GM12892 (cell line): ENCODE results near the gene NDUFB3. TPM values are rescaled to one million over a fixed set of nuclear protein-coding genes. Genes with fewer than 3 reads are reported as not detected.
"Not testable (repeated sequence)": the region's sequence is repeated elsewhere in the genome, so short reads cannot be mapped to it uniquely, and the experiment has no call there.

ENCODE experiments used
- DNase-seq: peaks from one replicate; pipeline ENCODE4 v3.0.0; 2011; ENCODE audit not compliant: insufficient read length
- FAIRE-seq: peaks from 2 replicates; lab custom pipeline; 2011; peaks lifted over from hg19 to GRCh38; lab: Jason Lieb, UNC
- POLR2A ChIP-seq: IDR thresholded peaks from 2 replicates; pipeline ENCODE4 v1.6.1; 2011; ENCODE audit warnings: low read depth, low read length, control low read depth
- POLR2AphosphoS5 ChIP-seq: IDR thresholded peaks from 2 replicates; pipeline ENCODE4 v1.6.1; 2011; ENCODE audit warnings: low read depth, low read length, control low read depth
- TAF1 ChIP-seq: IDR thresholded peaks from 2 replicates; pipeline ENCODE4 v1.6.1; 2011; ENCODE audit warnings: low read depth, mild to moderate bottlenecking, control low read depth, low read length, borderline replicate concordance
- polyA plus RNA-seq: library from polyadenylated mRNA; unstranded; fragments of >200 nt; gene quantifications from one replicate; pipeline ENCODE4 v1.2.1, GENCODE V29; 2012; ENCODE audit warnings: missing spikeins, inconsistent platforms; ENCODE audit not compliant: missing spikeins

NDUFB3 gene
- 250 TPM for polyA plus RNA-seq

GRCh38 chr2:201071479-201072200 lies at the start of gene NDUFB3, which contains the start of gene HYCC2:
Gene NDUFB3, plus strand, starts transcription at chr2:201072001. Its CDS starts 6,882 bp downstream, at chr2:201078883.
Gene HYCC2, minus strand, starts transcription at chr2:201071671. Its CDS starts 47,662 bp downstream, at chr2:201024009.
- peak; percentile 93 for TF ChIP-seq TAF1
- peak; percentile 80 for TF ChIP-seq POLR2AphosphoS5
- TF ChIP-seq POLR2A, result peak; percentile 78
- peak; percentile 100 for FAIRE-seq
- DNase-seq, result peak; percentile 73

- no peak for FAIRE-seq
- TF ChIP-seq POLR2A, result no peak
- no peak for TF ChIP-seq TAF1
- TF ChIP-seq POLR2AphosphoS5, result no peak
- no peak for DNase-seq
Measured at GRCh38 chr2:201024518-201024917, 47.3 kb upstream of the NDUFB3 start.

- not testable (repeated sequence) for DNase-seq, FAIRE-seq
Measured at GRCh38 chr2:201034355-201034754, 37.4 kb upstream of the NDUFB3 start.

- not testable (repeated sequence) for DNase-seq, FAIRE-seq
Measured at GRCh38 chr2:201038361-201038760, 33.4 kb upstream of the NDUFB3 start.

- no peak for TF ChIP-seq TAF1
- TF ChIP-seq POLR2AphosphoS5, result no peak
- TF ChIP-seq POLR2A, result no peak
- DNase-seq (no peak), FAIRE-seq (no peak)
Measured at GRCh38 chr2:201038855-201039254, 32.9 kb upstream of the NDUFB3 start.

GRCh38 chr2:201040867-201041628 lies 30.8 kb upstream of the NDUFB3 start:
- no peak for TF ChIP-seq POLR2A
- TF ChIP-seq TAF1, result no peak
- no peak for TF ChIP-seq POLR2AphosphoS5
- DNase-seq, result no peak
- no peak for FAIRE-seq

GRCh38 chr2:201042451-201042850 lies 29.4 kb upstream of the NDUFB3 start:
- FAIRE-seq, DNase-seq: not testable (repeated sequence)

GRCh38 chr2:201043050-201043449 lies 28.8 kb upstream of the NDUFB3 start:
- not testable (repeated sequence) for FAIRE-seq, DNase-seq

GRCh38 chr2:201046881-201047280 lies 24.9 kb upstream of the NDUFB3 start:
- no peak for TF ChIP-seq TAF1
- no peak for TF ChIP-seq POLR2A
- no peak for TF ChIP-seq POLR2AphosphoS5
- FAIRE-seq, result no peak
- DNase-seq, result no peak

- TF ChIP-seq TAF1 (no peak), POLR2A (no peak), POLR2AphosphoS5 (no peak)
- FAIRE-seq (no peak), DNase-seq (no peak)
Measured at GRCh38 chr2:201049455-201049854, 22.3 kb upstream of the NDUFB3 start.

- DNase-seq (no peak), FAIRE-seq (no peak)
- TF ChIP-seq POLR2AphosphoS5 (no peak), TAF1 (no peak), POLR2A (no peak)
Measured at GRCh38 chr2:201057087-201057521, 14.7 kb upstream of the NDUFB3 start.

GRCh38 chr2:201057715-201058248 lies 14.0 kb upstream of the NDUFB3 start:
- FAIRE-seq, result peak; percentile 9
- no peak for DNase-seq
- TF ChIP-seq POLR2AphosphoS5, result no peak
- TF ChIP-seq TAF1, result no peak
- TF ChIP-seq POLR2A, result no peak

- DNase-seq (no peak), FAIRE-seq (no peak)
- no peak for TF ChIP-seq POLR2AphosphoS5
- no peak for TF ChIP-seq POLR2A
- no peak for TF ChIP-seq TAF1
Measured at GRCh38 chr2:201058914-201059313, 12.9 kb upstream of the NDUFB3 start.
